ENCODE data around the gene ZYG11B. TPM values are rescaled to one million over a fixed set of nuclear protein-coding genes. Genes with fewer than 3 reads are reported as not detected.

Gene ZYG11B
- total and polyA plus RNA-seq, 2 of the 13 experiments (the other 11 are each of a cell fraction or from before 2014, with no cell fraction given) = 6.9 to 17.9 TPM

- TF ChIP-seq, protein P1, sequence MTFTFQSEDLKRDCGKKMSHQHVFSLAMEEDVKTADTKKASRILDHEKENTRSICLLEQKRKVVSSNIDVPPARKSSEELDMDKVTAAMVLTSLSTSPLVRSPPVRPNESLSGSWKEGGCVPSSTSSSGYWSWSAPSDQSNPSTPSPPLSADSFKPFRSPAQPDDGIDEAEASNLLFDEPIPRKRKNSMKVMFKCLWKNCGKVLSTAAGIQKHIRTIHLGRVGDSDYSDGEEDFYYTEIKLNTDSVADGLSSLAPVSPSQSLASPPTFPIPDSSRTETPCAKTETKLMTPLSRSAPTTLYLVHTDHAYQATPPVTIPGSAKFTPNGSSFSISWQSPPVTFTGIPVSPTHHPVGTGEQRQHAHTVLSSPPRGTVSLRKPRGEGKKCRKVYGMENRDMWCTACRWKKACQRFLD (CRISPR knock-in tag; IDR thresholded peaks at IDR 0.05; ENCODE audit: borderline replicate concordance) = no peak
- no peak for TF ChIP-seq ZNF607 (CRISPR knock-in tag; IDR thresholded peaks at IDR 0.05; ENCODE audit: borderline replicate concordance)
- no peak for TF ChIP-seq ZNF782 (CRISPR knock-in tag; IDR thresholded peaks at IDR 0.05; ENCODE audit: borderline replicate concordance)
- TF ChIP-seq FOXA1 (IDR thresholded peaks at IDR 0.05) = no peak
- TF ChIP-seq FOXA1 (CRISPR knock-in tag; IDR thresholded peaks at IDR 0.05) = no peak
- no peak for TF ChIP-seq ZNF501 (CRISPR knock-in tag; IDR thresholded peaks at IDR 0.05)
- TF ChIP-seq SMAD3 (CRISPR knock-in tag; IDR thresholded peaks at IDR 0.05) = no peak
- TF ChIP-seq U2AF1 (optimal IDR thresholded peaks at IDR 0.05; ENCODE audit: low read depth, low read length) = no peak
Observed at GRCh38 chr1:52695627-52696026, 30.6 kb upstream of the ZYG11B start (continued).

GRCh38 chr1:52697795-52698674 lies 28.2 kb upstream of the ZYG11B start, which contains the start of gene COA7:
Gene COA7, minus strand, starts transcription at chr1:52698347. Its CDS starts 21 bp downstream, at chr1:52698326.
- BruUV-seq (replicated peaks) = no TSS peak
- no peaks in the 10 kb centered on the region for H4K20me1 ChIP-seq (ENCODE audit: insufficient read depth, low read length)
- peaks cover 44% of the 10 kb centered on the region for H3K4me1 ChIP-seq (ENCODE audit: insufficient read depth, low read length)
- DNase-seq (ENCODE audit: low spot score) (peak; percentile 73), FAIRE-seq (no peak), ATAC-seq (peak; percentile 81)
- no peaks in the 10 kb centered on the region for H3K9me3 ChIP-seq (ENCODE audit: low read length)
- H3K27ac ChIP-seq (ENCODE audit: extremely low read length, insufficient read depth, low read length) = peak within 1 kb of the TSS; percentile 94
- no peaks in the 10 kb centered on the region for H3K27me3 ChIP-seq (ENCODE audit: control insufficient read depth in 1 of 2, insufficient read depth in 2 of 2, low read length in 2 of 2)
- in situ Hi-C loops (cut with HindIII; ENCODE audit: extremely low pct_ligation_motif_present, low pct_unique_long_range_greater_than_20kb) = no loop called here
- POLR2A ChIA-PET = interaction anchor here (1.8 to 2.1 kb wide), 3 partner anchors 11 to 145 kb away, joined by 4 to 8 read pairs (median 5); partner anchors contain the start of genes TUT4 and ZYG11B
- H3K9ac ChIP-seq (ENCODE audit: insufficient read depth, low read depth, low read length) = peak within 1 kb of the TSS; percentile 88
- intact Hi-C loops (cut with micrococcal nuclease; ENCODE audit: unreplicated experiment) = no loop called here
- peaks cover 0 to 2% of the 10 kb centered on the region in 2 experiments; a peak in 2 of 5 replicates for H3K36me3 ChIP-seq (replicated peaks in 1 of 2; ENCODE audit: control insufficient read depth in 1 of 2, insufficient read depth in 2 of 2, low read length in 2 of 2)
- under 1% methylated on average over 29 of the region's 68 CpGs for WGBS (ENCODE audit: low lambda C conversion rate)
- peak within 1 kb of the TSS; percentile 97 for H3K4me2 ChIP-seq (ENCODE audit: low read depth, low read length)
- CTCF ChIA-PET (ENCODE audit: low intra/inter-chr PET ratio, low total read pairs) = no interaction called here
- H2AFZ ChIP-seq (ENCODE audit: low read length) = peak within 1 kb of the TSS; percentile 91
- peaks cover 37% of the 10 kb centered on the region for H3K79me2 ChIP-seq (ENCODE audit: insufficient read depth, low read length)
- H3K4me3 ChIP-seq (replicated peaks in 1 of 3; ENCODE audit: insufficient read depth in 1 of 3, low read depth in 2 of 3, low read length in 3 of 3) = peak within 1 kb of the TSS; percentile 56 to 78 (median 61)
- TF ChIP-seq ATF1 (CRISPR knock-in tag; IDR thresholded peaks at IDR 0.05) (no peak; the same call in 1 of the 2 replicates), ARNTL (CRISPR knock-in tag; IDR thresholded peaks at IDR 0.05) (peak; percentile 84), KLF16 (CRISPR knock-in tag; IDR thresholded peaks at IDR 0.05) (peak; percentile 29 to 78; a peak in 2 of 4 replicates), HDAC6 (IDR thresholded peaks at IDR 0.05; ENCODE audit: low read depth, low read length) (no peak), ZBTB7B (CRISPR knock-in tag; IDR thresholded peaks at IDR 0.05) (no peak; the same call in 1 of the 2 replicates)
- TF ChIP-seq, protein P2, sequence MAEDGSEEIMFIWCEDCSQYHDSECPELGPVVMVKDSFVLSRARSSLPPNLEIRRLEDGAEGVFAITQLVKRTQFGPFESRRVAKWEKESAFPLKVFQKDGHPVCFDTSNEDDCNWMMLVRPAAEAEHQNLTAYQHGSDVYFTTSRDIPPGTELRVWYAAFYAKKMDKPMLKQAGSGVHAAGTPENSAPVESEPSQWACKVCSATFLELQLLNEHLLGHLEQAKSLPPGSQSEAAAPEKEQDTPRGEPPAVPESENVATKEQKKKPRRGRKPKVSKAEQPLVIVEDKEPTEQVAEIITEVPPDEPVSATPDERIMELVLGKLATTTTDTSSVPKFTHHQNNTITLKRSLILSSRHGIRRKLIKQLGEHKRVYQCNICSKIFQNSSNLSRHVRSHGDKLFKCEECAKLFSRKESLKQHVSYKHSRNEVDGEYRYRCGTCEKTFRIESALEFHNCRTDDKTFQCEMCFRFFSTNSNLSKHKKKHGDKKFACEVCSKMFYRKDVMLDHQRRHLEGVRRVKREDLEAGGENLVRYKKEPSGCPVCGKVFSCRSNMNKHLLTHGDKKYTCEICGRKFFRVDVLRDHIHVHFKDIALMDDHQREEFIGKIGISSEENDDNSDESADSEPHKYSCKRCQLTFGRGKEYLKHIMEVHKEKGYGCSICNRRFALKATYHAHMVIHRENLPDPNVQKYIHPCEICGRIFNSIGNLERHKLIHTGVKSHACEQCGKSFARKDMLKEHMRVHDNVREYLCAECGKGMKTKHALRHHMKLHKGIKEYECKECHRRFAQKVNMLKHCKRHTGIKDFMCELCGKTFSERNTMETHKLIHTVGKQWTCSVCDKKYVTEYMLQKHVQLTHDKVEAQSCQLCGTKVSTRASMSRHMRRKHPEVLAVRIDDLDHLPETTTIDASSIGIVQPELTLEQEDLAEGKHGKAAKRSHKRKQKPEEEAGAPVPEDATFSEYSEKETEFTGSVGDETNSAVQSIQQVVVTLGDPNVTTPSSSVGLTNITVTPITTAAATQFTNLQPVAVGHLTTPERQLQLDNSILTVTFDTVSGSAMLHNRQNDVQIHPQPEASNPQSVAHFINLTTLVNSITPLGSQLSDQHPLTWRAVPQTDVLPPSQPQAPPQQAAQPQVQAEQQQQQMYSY (CRISPR knock-in tag; IDR thresholded peaks at IDR 0.05) = peak; percentile 75
- TF ChIP-seq, protein P3, sequence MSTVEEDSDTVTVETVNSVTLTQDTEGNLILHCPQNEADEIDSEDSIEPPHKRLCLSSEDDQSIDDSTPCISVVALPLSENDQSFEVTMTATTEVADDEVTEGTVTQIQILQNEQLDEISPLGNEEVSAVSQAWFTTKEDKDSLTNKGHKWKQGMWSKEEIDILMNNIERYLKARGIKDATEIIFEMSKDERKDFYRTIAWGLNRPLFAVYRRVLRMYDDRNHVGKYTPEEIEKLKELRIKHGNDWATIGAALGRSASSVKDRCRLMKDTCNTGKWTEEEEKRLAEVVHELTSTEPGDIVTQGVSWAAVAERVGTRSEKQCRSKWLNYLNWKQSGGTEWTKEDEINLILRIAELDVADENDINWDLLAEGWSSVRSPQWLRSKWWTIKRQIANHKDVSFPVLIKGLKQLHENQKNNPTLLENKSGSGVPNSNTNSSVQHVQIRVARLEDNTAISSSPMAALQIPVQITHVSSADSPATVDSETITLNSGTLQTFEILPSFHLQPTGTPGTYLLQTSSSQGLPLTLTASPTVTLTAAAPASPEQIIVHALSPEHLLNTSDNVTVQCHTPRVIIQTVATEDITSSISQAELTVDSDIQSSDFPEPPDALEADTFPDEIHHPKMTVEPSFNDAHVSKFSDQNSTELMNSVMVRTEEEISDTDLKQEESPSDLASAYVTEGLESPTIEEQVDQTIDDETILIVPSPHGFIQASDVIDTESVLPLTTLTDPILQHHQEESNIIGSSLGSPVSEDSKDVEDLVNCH (CRISPR knock-in tag; IDR thresholded peaks at IDR 0.05) = no peak

All from HepG2 (cell line).